B cell (primary cell): ENCODE data around the gene EXOC5. TPM values are rescaled to one million over a fixed set of nuclear protein-coding genes. Genes with fewer than 3 reads are reported as not detected.
A peak's percentile ranks its signal among the peaks of the same experiment; 100 is the strongest.
"Not testable (repeated sequence)": the region's sequence is repeated elsewhere in the genome, so short reads cannot be mapped to it uniquely, and the experiment has no call there.

ENCODE experiments used
- ATAC-seq: fragments of 200-7000 bp; cut with Tn5 transposase; one replicate; pipeline ENCODE4 v1.10.0; 2021; ENCODE audit warnings: low read depth, mild to moderate bottlenecking, moderate number of reproducible peaks, moderate library complexity
- CTCF ChIA-PET: fragments of 350-600 bp; sonication (Branson Sonifier 250); formaldehyde crosslinking; loops from one replicate; lab custom pipeline; 2021; ENCODE audit warnings: antibody characterized with exemption, inconsistent platforms; lab: Charles Lee
- POLR2A ChIA-PET: fragments of 350-600 bp; sonication (Branson Sonifier 250); formaldehyde crosslinking; loops from one replicate; lab custom pipeline; 2021; ENCODE audit warnings: antibody characterized with exemption; lab: Charles Lee
- DNase-seq: peaks from one replicate; pipeline ENCODE4 v3.0.0; 2013
- H2AFZ ChIP-seq: 2 replicates; pipeline ENCODE4 v1.6.1; 2012; ENCODE audit warnings: mild to moderate bottlenecking, low read depth, low read length; ENCODE audit not compliant: insufficient read depth, poor library complexity, severe bottlenecking
- H3K27ac ChIP-seq, 2 donors: 1 replicate in 1 of 2; 2 replicates in 1 of 2; pipeline ENCODE4 v1.5.1; 2012 to 2013; ENCODE audit warnings: low read length in 2 of 2, mild to moderate bottlenecking in 2 of 2, moderate library complexity in 1 of 2
- H3K27me3 ChIP-seq, 4 experiments: fragments of 200-600 bp in 1 of 4; sonication (generic) in 1 of 4; replicated peaks in 1 of 4; 1 replicate in 2 of 4; 2 replicates in 2 of 4; pipeline versions ENCODE4 v1.6.1 to v1.7.0; 2013 to 2016; ENCODE audit warnings: low read length in 3 of 4, mild to moderate bottlenecking in 2 of 4, mixed read lengths in 1 of 4, moderate library complexity in 1 of 4; ENCODE audit not compliant: insufficient read depth in 4 of 4, control insufficient read depth in 3 of 4; ENCODE audit errors: control extremely low read depth in 1 of 4
- H3K36me3 ChIP-seq, 2 experiments: replicated peaks in 1 of 2; 1 replicate in 1 of 2; 2 replicates in 1 of 2; pipeline versions ENCODE4 v1.6.1 to v1.7.1; 2013; ENCODE audit warnings: low read length in 1 of 2; ENCODE audit not compliant: insufficient read depth in 2 of 2, control insufficient read depth in 1 of 2; ENCODE audit errors: control extremely low read depth in 1 of 2, extremely low read depth in 1 of 2
- H3K4me1 ChIP-seq, 2 donors: fragments of 200-600 bp in 1 of 2; sonication (generic) in 1 of 2; 1 replicate in 1 of 2; 2 replicates in 1 of 2; pipeline versions ENCODE4 v1.5.1 to v1.6.1; 2013 to 2017; ENCODE audit warnings: low read length in 2 of 2; ENCODE audit not compliant: control insufficient read depth in 2 of 2, insufficient read depth in 2 of 2
- H3K4me2 ChIP-seq: replicated peaks from 2 replicates; pipeline ENCODE3; 2012; ENCODE audit warnings: mild to moderate bottlenecking, low read depth, low read length; ENCODE audit not compliant: poor library complexity, severe bottlenecking
- H3K4me3 ChIP-seq, 5 experiments: fragments of 200-600 bp in 1 of 5; sonication (generic) in 1 of 5; 1 replicate in 3 of 5; 2 replicates in 2 of 5; pipeline versions ENCODE4 v1.5.1 to v1.7.0; 2011 to 2016; ENCODE audit warnings: low read length in 4 of 5, mild to moderate bottlenecking in 4 of 5, low read depth in 2 of 5, control low read depth in 1 of 5, moderate library complexity in 1 of 5; ENCODE audit not compliant: insufficient read depth in 1 of 5; ENCODE audit errors: control extremely low read depth in 1 of 5, extremely low read depth in 1 of 5
- H3K79me2 ChIP-seq: fragments of 200-600 bp; sonication (generic); one replicate; pipeline ENCODE4 v1.6.0; 2016; ENCODE audit warnings: low read length; ENCODE audit not compliant: control insufficient read depth, insufficient read depth
- H3K9ac ChIP-seq: fragments of 200-600 bp; sonication (generic); 2 replicates; pipeline ENCODE4 v1.6.1; 2017; ENCODE audit warnings: mild to moderate bottlenecking, low read length, moderate library complexity
- H3K9me3 ChIP-seq, 3 donors: one replicate each; pipeline versions ENCODE4 v1.6.1 to v1.7.1; 2013; ENCODE audit warnings: low read length in 2 of 3; ENCODE audit not compliant: control insufficient read depth in 2 of 3, insufficient read depth in 1 of 3; ENCODE audit errors: control extremely low read depth in 1 of 3
- H4K20me1 ChIP-seq: 2 replicates; pipeline ENCODE4 v1.6.0; 2012; ENCODE audit warnings: mild to moderate bottlenecking, low read length; ENCODE audit not compliant: insufficient read depth, control insufficient read depth, poor library complexity, severe bottlenecking
- H3K27ac Mint-ChIP-seq: one replicate; pipeline ENCODE4 v1.8.0; 2021; ENCODE audit warnings: mixed read lengths
- H3K27me3 Mint-ChIP-seq: one replicate; pipeline ENCODE4 v1.8.0; 2021; ENCODE audit warnings: mixed read lengths
- H3K4me1 Mint-ChIP-seq: one replicate; pipeline ENCODE4 v1.8.0; 2021; ENCODE audit warnings: mixed read lengths
- H3K4me3 Mint-ChIP-seq: one replicate; pipeline ENCODE4 v1.8.0; 2021; ENCODE audit warnings: mixed read lengths
- H3K9me3 Mint-ChIP-seq: one replicate; pipeline ENCODE4 v1.8.0; 2022; ENCODE audit warnings: mixed read lengths; ENCODE audit not compliant: insufficient read depth
- EZH2 ChIP-seq: IDR thresholded peaks from 2 replicates; pipeline ENCODE4 v1.6.1; 2012; ENCODE audit warnings: borderline replicate concordance, low read depth, mild to moderate bottlenecking, moderate library complexity, low read length; ENCODE audit not compliant: insufficient read depth, poor library complexity, severe bottlenecking
- WGBS: methylation state at CpG from one replicate; pipeline ENCODE4 v1.1.5; 2013; ENCODE audit warnings: missing lambda C conversion rate; ENCODE audit not compliant: insufficient coverage; 5-methylcytosine and 5-hydroxymethylcytosine counted together
- intact Hi-C: fragments of 100-400 bp; cut with micrococcal nuclease; formaldehyde crosslinking; loops from one replicate; pipeline ENCODE4 v1.10.0; 2022
- polyA plus RNA-seq: library from polyadenylated mRNA; depleted of rRNA; stranded (reverse); fragments of >200 nt; gene quantifications from 2 replicates; pipeline ENCODE4 v1.2.3, GENCODE V29; 2012
- total RNA-seq, 2 donors: library from RNA; stranded (reverse); fragments of 120-200 nt in 1 of 2; gene quantifications; 1 replicate in 1 of 2; 2 replicates in 1 of 2; pipeline versions ENCODE4 v1.2.3 to v1.2.4, GENCODE V29; 2013 to 2022
- TF ChIP-seq, protein P1 (sequence below): fragments of 200-600 bp; IDR thresholded peaks from one replicate; pipeline ENCODE4 v1.8.0; 2022; ENCODE audit warnings: antibody characterized with exemption, mild to moderate bottlenecking

EXOC5 gene
- total and polyA plus RNA-seq, 2 donors (not counting 1 experiment from before 2014, with no cell fraction given): 5.4 to 60.0 TPM

DNA sequence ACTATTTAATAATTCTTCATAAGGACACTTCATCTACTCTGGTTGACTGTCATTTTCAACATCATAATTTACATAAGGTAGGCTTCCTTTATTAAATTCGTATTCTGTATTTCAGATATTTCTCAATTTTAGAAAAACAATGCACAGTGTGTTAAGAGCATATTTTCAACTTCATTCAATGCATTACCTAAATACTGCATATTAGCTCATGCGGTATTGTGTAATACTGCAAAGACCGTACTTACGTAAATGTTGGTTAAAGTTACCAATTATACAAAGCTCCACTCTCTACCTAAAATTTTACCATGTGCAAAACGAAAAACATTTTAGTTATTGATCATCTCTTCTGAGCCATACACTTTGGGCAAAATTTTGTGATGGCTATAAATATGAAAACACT is 62.8 kb downstream of the EXOC5 start:
- Histone ChIP-seq H3K9me3 (no peaks in the 10 kb centered on the region), H3K4me3 (no peak overlapping the region), H3K79me2 (no peaks in the 10 kb centered on the region), H2AFZ (no peak overlapping the region), H3K9ac (no peak overlapping the region), H3K27me3 (no peaks in the 10 kb centered on the region), H3K4me1 (no peaks in the 10 kb centered on the region), H3K36me3 (peaks cover 4 to 6% of the 10 kb centered on the region in 2 experiments), H3K27ac (no peak overlapping the region), H3K4me2 (no peak overlapping the region), H4K20me1 (no peaks in the 10 kb centered on the region)
- no peaks in the 10 kb centered on the region for H3K4me1 Mint-ChIP-seq
- ChIA-PET CTCF (interaction anchor here (0.7 to 1.5 kb wide), 2 partner anchors 14 to 715 kb away, joined by 5 to 7 read pairs; no protein-coding TSS in a partner anchor), POLR2A (no interaction called here)
- no peaks in the 10 kb centered on the region for H3K9me3 Mint-ChIP-seq
- no peak for DNase-seq
- WGBS: 100% methylated on average over 2 of the region's 5 CpGs
- H3K27me3 Mint-ChIP-seq: no peaks in the 10 kb centered on the region
- H3K27ac Mint-ChIP-seq: no peak overlapping the region
- intact Hi-C loops: loop anchor here (2.0 to 10.0 kb wide), 2 partner anchors 89 to 715 kb away; no protein-coding TSS in a partner anchor
- H3K4me3 Mint-ChIP-seq: no peak overlapping the region
- no peak for TF ChIP-seq EZH2
- TF ChIP-seq, protein P1, sequence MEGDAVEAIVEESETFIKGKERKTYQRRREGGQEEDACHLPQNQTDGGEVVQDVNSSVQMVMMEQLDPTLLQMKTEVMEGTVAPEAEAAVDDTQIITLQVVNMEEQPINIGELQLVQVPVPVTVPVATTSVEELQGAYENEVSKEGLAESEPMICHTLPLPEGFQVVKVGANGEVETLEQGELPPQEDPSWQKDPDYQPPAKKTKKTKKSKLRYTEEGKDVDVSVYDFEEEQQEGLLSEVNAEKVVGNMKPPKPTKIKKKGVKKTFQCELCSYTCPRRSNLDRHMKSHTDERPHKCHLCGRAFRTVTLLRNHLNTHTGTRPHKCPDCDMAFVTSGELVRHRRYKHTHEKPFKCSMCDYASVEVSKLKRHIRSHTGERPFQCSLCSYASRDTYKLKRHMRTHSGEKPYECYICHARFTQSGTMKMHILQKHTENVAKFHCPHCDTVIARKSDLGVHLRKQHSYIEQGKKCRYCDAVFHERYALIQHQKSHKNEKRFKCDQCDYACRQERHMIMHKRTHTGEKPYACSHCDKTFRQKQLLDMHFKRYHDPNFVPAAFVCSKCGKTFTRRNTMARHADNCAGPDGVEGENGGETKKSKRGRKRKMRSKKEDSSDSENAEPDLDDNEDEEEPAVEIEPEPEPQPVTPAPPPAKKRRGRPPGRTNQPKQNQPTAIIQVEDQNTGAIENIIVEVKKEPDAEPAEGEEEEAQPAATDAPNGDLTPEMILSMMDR: no peak
- no peak for ATAC-seq

DNA sequence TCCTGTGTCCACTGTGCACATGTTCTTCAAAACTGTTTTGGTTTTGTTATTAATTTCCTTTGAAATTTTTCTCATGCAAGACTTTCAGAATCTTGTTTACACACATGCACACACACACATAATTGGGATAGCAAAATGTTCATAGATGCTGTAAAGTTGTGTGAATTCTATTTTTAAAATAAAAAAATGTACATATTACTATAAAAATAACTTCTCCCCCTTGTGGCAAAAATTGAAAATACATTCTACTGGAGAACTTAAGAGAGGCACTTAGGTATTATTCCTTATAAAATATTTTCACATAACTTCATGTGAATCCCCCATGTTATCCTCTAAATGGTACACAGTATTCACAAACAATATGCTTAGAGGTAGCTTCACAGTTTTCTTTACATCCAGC is 66.0 kb downstream of the EXOC5 start:
- H3K4me3 ChIP-seq, H3K79me2 ChIP-seq, H4K20me1 ChIP-seq, H3K4me2 ChIP-seq, H3K9me3 ChIP-seq, DNase-seq, H3K4me1 Mint-ChIP-seq, ATAC-seq, H3K27me3 ChIP-seq, H3K36me3 ChIP-seq, H3K9ac ChIP-seq, H3K4me3 Mint-ChIP-seq, H3K27ac Mint-ChIP-seq, H3K4me1 ChIP-seq, POLR2A ChIA-PET, H3K9me3 Mint-ChIP-seq, H2AFZ ChIP-seq, H3K27me3 Mint-ChIP-seq, H3K27ac ChIP-seq: not testable (repeated sequence)
- CTCF ChIA-PET: interaction anchor here (1.0 kb wide), 1 partner anchor 712 kb away, joined by 3 read pairs; no protein-coding TSS in a partner anchor
- intact Hi-C loops: loop anchor here (10.0 kb wide), 1 partner anchor 92 kb away; no protein-coding TSS in a partner anchor
- TF ChIP-seq, protein P1: peak; percentile 73
